ENCODE results near the gene TMEM175. TPM values are rescaled to one million over a fixed set of nuclear protein-coding genes. Genes with fewer than 3 reads are reported as not detected.

Gene TMEM175
- total and polyA plus RNA-seq, 9 of the 15 experiments (the other 6 are each of a cell fraction or from before 2014, with no cell fraction given): 0.13 to 30.9 (median 9.4) TPM

DNA sequence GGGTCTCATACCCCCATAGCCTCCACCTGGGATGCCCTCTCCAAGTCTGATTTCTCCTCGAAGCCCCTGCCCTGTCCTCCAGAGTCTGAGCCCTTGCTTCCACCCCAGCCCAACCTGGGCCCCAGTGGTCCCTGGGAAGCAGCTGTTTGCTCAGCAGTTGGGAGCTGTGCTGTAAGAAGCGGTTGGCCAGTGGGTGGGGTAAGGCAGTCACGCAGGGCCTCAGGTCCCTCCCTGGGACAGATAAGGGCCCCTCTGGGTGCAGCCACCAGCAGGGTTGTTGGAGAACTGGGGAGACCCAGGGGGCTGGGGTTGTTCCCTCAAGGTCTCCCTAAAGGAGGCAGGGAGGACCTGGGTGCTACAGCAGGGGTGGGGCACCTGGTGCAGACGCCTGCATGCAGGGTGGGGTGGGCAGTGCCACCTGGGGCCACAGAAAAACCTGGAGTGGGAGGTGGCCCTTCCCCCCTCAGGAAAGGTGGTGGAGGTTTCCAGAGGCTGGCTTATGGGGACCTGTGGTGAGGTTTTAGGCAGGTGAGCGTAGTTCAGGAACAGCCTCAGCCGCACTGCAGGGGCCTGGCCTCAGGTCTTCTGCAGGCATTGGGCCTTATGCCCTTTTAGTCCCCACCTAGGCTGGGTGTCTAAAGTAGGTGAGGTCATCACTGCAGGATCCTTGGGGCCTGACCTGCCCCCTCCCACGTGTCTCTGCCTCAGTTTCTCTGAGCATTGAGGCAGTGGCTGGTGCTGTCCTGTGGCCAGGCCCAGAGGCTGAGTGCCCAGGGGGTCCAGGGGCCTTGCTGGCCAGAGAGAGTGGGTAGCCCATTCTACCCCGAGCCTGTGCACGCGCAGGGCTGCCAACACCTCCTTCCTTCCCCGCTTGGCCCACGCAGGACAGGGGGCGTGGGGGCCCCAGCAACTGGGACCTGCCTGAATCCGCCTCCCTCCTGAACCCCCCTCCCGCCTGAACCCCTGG lies 64.1 kb downstream of the TMEM175 start (continued):
- TF ChIP-seq, protein P1, sequence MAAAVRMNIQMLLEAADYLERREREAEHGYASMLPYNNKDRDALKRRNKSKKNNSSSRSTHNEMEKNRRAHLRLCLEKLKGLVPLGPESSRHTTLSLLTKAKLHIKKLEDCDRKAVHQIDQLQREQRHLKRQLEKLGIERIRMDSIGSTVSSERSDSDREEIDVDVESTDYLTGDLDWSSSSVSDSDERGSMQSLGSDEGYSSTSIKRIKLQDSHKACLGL (CRISPR knock-in tag; IDR thresholded peaks at IDR 0.05; ENCODE audit: borderline replicate concordance, poor library complexity, severe bottlenecking): no peak
- no peak for TF ChIP-seq MEIS2 (IDR thresholded peaks at IDR 0.05; ENCODE audit: partially characterized antibody)
- TF ChIP-seq ATF3 (IDR thresholded peaks at IDR 0.05): peak; percentile 80
- TF ChIP-seq ATF3 (CRISPR knock-in tag; conservative IDR thresholded peaks at IDR 0.05): no peak
- no peak; the same call in 1 of the 2 replicates for TF ChIP-seq SP1 (CRISPR knock-in tag; IDR thresholded peaks at IDR 0.05)
- TF ChIP-seq BACH1 (tag; IDR thresholded peaks at IDR 0.05): no peak
- no peak for TF ChIP-seq ZNF79 (CRISPR knock-in tag; IDR thresholded peaks at IDR 0.05; ENCODE audit: low read depth)
- no peak for TF ChIP-seq CBX5 (IDR thresholded peaks at IDR 0.05; ENCODE audit: borderline replicate concordance, low read depth)
- no peak for TF ChIP-seq MAFG (tag; conservative IDR thresholded peaks at IDR 0.05)
- no peak for TF ChIP-seq RNF219 (CRISPR knock-in tag; IDR thresholded peaks at IDR 0.05)
- TF ChIP-seq RHOXF2B (CRISPR knock-in tag; conservative IDR thresholded peaks at IDR 0.05): 0 out of 2 replicates have a peak, but pooled peaks have one; percentile 31
- no peak for TF ChIP-seq RFX7 (CRISPR knock-in tag; IDR thresholded peaks at IDR 0.05)
- no peak for TF ChIP-seq TARDBP (IDR thresholded peaks at IDR 0.05)
- peak; percentile 93 for TF ChIP-seq ZNF592 (IDR thresholded peaks at IDR 0.05)
- TF ChIP-seq PREB (CRISPR knock-in tag; IDR thresholded peaks at IDR 0.05): 0 out of 2 replicates have a peak, but pooled peaks have one; percentile 48
- TF ChIP-seq, protein P2, sequence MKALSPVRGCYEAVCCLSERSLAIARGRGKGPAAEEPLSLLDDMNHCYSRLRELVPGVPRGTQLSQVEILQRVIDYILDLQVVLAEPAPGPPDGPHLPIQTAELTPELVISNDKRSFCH (CRISPR knock-in tag; IDR thresholded peaks at IDR 0.05): no peak
- TF ChIP-seq, protein P2 (tag; IDR thresholded peaks at IDR 0.05): no peak

All from K562 (cell line).